NCI-H2081 treated with DMSO at 0.1 percent for 48 hours (cell line): ENCODE data around the gene GDPD4.

ENCODE experiments used
- DNase-seq: peaks from one replicate; lab custom pipeline; 2025; lab: John Stamatoyannopoulos, UW

Gene GDPD4

DNA sequence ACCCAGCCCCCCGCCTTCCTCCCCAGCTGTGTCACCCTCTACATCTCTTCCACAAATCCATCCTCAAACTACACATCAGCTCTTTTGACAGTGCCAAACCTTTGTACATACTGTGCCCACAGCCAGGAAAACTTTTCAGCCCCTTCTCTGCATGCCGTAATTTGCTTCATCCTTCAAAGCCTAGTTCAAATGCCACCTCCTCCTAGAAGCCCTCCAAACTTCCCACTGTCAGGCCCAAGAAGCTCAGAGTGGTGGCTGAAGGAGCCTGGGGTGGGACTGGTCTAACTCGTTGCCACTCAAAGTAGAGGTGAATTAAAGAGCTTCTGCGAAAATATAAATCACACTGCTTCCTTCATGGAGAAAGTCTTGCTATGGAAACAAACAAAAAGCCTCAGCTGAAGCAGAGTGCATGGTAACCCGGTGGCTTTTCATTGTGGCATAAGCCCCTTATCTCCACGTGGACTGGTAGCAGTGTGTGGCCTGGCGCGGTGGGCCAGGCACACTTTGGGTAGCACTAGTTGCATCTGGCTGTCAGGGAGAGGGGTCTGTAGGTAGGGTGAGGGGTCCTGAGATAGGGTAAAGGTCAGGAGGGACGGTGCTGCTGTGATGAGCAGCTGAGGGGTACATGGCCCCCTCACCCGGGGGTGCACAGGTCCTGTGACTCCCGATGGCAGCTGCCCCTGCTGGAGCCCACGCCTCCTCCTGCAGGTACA is 96.6 kb downstream of the GDPD4 start:
- DNase-seq, result no peak

DNA sequence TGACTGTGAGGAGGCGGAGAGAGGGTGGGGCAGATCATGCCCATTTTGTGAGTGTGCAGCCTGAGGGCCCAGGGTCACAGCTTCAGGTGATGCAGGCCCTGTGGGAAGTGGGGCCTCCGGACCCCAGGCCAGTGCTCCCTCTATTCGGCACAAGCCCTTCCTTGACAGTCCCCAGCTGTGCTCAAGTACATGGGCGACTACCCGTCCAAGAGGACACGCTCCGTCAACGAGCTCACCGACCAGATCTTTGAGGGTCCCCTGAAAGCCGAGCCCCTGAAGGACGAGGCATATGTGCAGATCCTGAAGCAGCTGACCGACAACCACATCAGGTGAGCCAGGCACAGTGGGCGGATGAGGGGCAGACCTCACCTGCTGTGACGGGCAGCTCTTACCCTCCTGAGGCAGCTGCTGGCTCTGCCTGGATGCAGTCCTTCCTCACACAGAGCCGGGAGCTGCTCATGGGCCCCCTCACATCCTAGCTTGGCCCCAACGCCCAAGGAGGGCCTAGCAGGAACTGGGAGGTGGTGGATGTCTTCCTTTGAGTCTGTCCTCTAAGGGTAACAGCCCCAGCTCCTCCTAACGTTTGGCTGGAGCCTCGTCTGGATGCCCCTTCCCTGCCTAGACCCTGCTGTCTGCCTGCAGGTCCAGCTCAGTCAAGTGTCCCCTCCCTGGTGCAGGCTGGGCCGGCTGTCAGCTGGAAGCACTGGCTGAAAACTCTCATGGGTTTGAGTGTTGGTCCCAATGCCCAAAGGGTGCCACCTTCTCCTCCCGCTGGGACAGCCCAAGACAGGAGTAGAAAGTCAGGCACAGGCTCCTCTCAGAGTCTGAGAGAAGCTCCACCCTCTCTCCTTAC is 97.4 kb downstream of the GDPD4 start:
- DNase-seq, result no peak

GRCh38 chr11:77202941-77203900 is 98.3 kb downstream of the GDPD4 start:
- DNase-seq, result no peak

GRCh38 chr11:77201991-77202841 is 99.3 kb downstream of the GDPD4 start:
- no peak for DNase-seq

GRCh38 chr11:77201370-77201769 is 100.1 kb downstream of the GDPD4 start:
- no peak for DNase-seq

DNA sequence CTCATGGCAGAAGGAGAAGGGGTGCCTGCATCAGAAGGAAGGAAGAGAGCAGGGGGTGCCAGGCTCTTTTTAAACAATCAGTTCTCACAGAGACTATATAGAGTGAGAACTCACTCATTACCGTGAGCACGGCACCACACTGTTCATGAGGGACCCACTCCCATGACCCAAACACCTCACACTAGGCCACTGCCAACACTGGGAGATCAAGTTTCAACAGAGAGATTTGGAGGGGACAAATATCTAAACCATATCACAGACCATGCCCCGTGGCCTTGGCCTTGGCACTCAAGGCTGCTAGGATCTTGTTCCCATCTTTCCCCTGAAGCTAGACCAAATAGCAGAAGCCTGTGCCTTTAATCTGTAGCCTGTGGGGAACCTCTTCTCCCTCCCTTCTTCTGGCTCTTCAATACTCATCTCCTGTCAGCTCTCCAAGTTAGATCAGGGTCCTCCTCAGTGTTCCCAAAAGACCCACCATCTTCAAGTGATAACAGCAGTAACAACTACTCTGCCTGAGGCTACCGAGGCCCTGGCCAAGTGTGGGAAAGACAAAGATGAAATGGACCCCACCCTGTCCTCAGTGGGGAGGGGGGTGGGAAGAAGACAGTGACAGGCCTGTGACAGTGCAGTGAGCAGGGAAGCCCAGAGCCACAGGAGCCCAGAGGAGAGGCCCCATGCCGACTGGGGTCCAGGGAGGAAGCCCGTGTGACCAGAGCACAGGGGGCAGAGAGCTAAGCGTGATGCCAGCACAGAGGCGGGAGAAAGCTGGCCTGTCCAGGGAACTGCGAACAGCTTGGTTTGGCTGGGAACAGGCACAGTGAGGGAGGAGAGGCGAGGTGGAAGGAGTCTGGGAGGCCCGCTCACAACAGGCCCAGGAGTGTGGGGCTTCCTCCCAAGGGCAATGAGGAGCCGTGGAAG is 100.9 kb downstream of the GDPD4 start:
- DNase-seq, result no peak

- DNase-seq, result no peak
These were observed 102.2 kb downstream of the GDPD4 start for GRCh38 chr11:77199137-77199745.

GRCh38 chr11:77198440-77198849 is 103.0 kb downstream of the GDPD4 start:
- no peak for DNase-seq

GRCh38 chr11:77197626-77198320 is 103.7 kb downstream of the GDPD4 start:
- no peak for DNase-seq

DNA sequence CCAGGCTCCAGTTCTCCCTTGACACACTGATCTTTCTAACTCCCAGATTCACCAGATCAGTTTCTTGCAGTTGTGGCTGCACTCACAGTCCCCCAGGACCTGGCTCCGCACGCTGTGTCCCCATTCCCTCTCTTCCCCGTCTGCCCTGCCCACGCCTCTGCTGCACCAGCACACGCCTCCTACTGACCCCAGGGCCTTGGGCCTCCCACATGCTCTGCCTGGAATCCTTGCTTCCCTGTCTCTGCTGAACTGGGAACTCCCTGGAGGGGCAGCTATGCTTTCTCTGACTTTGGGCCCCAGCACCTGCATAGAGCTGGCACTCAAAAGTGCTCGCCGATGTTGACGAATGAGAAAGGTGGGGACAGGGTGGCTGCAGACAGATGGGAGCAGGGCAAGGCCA is 104.5 kb downstream of the GDPD4 start:
- no peak for DNase-seq

DNA sequence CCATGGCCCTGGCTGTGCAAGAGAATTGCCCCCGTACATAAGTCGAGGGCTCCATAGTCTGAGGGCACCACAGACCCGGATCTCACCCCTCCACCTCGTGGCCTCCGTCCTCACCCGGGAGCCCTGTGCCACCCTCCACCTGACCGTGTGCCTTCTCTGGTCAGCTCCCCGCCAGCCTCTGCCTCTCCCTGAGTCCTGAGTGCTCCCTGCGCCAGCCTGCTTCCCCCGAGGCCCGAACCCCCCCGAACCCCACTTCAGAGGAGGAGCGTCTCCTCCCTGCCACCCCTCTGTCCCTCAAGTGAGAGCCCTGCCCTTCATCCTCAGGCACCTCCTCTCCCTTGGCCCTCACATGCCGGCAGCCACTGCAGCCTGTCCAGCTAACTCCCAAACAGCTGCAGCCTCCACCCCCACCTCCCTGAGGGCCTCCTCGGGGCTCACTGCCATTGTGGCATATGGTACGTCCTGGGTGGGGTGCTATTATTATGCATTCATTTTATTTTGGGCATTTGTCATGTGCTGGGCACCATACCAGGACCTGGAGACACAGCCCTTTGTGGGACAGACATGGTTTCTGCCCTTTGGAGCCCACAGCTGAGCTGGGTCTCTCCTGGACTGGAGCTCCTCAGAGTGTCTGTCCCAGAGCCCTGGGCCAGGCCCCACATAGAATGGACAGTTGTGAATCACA is 106.3 kb downstream of the GDPD4 start:
- no peak for DNase-seq

- DNase-seq, result no peak
These were observed 107.3 kb downstream of the GDPD4 start for GRCh38 chr11:77193911-77194830.

GRCh38 chr11:77193167-77193566 is 108.3 kb downstream of the GDPD4 start:
- DNase-seq, result no peak

DNA sequence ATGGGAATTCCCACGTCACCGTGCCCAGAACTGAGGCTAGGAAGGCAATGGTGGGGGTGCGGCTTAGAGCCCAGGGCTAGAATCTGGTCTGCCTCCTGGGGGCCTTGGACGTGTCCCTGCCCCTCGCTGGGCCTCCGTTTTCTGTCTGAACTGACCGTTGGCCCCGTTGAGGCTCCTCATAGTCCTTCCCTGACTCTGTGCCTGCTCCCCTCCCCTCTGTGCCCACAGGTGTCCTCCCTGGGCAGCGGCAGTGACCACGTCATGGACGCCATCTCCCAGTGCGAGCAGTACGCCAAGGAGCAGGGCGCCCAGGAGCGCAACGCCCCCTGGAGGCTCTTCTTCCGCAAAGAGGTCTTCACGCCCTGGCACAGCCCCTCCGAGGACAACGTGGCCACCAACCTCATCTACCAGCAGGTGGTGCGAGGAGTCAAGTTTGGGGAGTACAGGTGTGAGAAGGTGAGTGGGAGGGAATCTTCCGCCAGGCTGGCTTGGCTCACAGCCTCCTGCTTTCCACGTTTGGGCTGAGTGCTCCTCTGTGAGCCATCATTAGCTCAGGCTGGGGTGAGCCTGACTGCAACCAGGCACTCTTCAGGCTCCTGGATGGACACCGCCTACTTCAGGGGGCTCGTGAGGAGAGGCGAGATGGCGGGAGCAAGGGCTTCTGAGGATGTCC is 109.5 kb downstream of the GDPD4 start:
- DNase-seq, result no peak

DNA sequence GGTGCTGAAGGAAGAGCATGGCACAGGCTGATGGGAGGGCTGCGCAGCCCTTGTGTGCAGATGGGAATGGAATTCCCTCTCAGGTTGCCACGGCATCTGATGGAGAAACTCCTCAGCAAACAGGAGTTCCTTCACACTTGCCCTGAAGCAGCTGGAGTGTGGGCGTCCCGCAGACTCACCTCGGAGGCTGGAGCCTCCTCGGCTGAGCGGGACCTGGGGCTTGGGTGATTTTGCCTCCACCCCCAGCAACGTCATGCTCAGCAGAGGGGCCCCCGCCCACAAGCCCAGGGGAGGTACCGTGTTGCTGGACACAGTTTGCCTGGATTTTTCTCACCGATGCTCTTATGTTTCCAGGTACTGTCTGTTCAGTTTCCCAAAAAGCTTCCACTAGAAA is 110.1 kb downstream of the GDPD4 start:
- DNase-seq, result no peak

- no peak for DNase-seq
These were observed 111.0 kb downstream of the GDPD4 start for GRCh38 chr11:77190331-77191075.
